K562 (cell line): ENCODE data around the gene EFCAB12. TPM values are rescaled to one million over a fixed set of nuclear protein-coding genes. Genes with fewer than 3 reads are reported as not detected.

Experiments used
- ARID3A ChIP-seq: IDR thresholded peaks from 2 replicates; pipeline ENCODE4 v1.6.1; 2012; ENCODE audit warnings: low read depth, low read length, improper control_type of control experiment, borderline replicate concordance
- CC2D1A ChIP-seq: fragments of 450-650 bp; IDR thresholded peaks from 2 replicates; pipeline ENCODE4 v1.6.1; 2017; ENCODE audit warnings: mild to moderate bottlenecking
- DIDO1 ChIP-seq: fragments of 450-650 bp; IDR thresholded peaks from 2 replicates; pipeline ENCODE4 v1.6.1; 2016; ENCODE audit warnings: low read depth, missing biosample characterization, missing genetic modification characterization
- FOXA1 ChIP-seq: fragments of 450-650 bp; IDR thresholded peaks from 2 replicates; pipeline ENCODE4 v1.6.1; 2016; ENCODE audit warnings: mild to moderate bottlenecking, borderline replicate concordance
- HEY1 ChIP-seq: fragments of 250-450 bp; sonication (Bioruptor Pico); IDR thresholded peaks from 2 replicates; pipeline ENCODE4 v1.5.0; 2020; ENCODE audit warnings: mild to moderate bottlenecking, moderate library complexity, borderline replicate concordance
- IRF9 ChIP-seq: fragments of 450-650 bp; IDR thresholded peaks from 2 replicates; pipeline ENCODE4 v1.6.1; 2016; ENCODE audit warnings: missing biosample characterization, missing genetic modification characterization
- KDM4B ChIP-seq, 2 experiments: fragments of 450-650 bp in 1 of 2; sonication (generic) in 1 of 2; IDR thresholded peaks; 2 replicates each; pipeline ENCODE4 v1.6.1; 2016 to 2017; ENCODE audit warnings: borderline replicate concordance in 2 of 2, antibody characterized with exemption in 1 of 2, low read depth in 1 of 2, mild to moderate bottlenecking in 1 of 2
- MEF2A ChIP-seq: IDR thresholded peaks from 2 replicates; pipeline ENCODE4 v1.6.1; 2011; ENCODE audit warnings: low read depth, mild to moderate bottlenecking, low read length, moderate library complexity; ENCODE audit not compliant: control insufficient read depth
- MYC ChIP-seq, 2 experiments: fragments of 250-450 bp in 1 of 2; sonication (Bioruptor Pico) in 1 of 2; IDR thresholded peaks; 2 replicates each; pipeline versions ENCODE4 v1.5.1 to v1.6.1; 2012 to 2021; ENCODE audit warnings: low read depth in 2 of 2, borderline replicate concordance in 1 of 2, improper control_type of control experiment in 1 of 2, low read length in 1 of 2, mild to moderate bottlenecking in 1 of 2, moderate library complexity in 1 of 2
- NCOA4 ChIP-seq: fragments of 450-650 bp; IDR thresholded peaks from 2 replicates; pipeline ENCODE4 v1.6.1; 2018; ENCODE audit warnings: mild to moderate bottlenecking; ENCODE audit not compliant: partially characterized antibody
- NR2C2 ChIP-seq, 2 experiments: fragments of 200-800 bp in 1 of 2; sonication (Bioruptor generic) in 1 of 2; sonication (generic) in 1 of 2; formaldehyde crosslinking in 1 of 2; IDR thresholded peaks; 2 replicates each; pipeline versions ENCODE4 v1.6.1 to v1.8.0; 2016 to 2022; ENCODE audit warnings: mild to moderate bottlenecking in 1 of 2, missing compliant biosample characterization in 1 of 2, missing genetic modification characterization in 1 of 2, missing genetic modification reagents in 1 of 2
- POLR2G ChIP-seq: fragments of 200-400 bp; formaldehyde crosslinking; IDR thresholded peaks from 2 replicates; pipeline ENCODE4 v1.6.1; 2017; ENCODE audit warnings: low read depth, mild to moderate bottlenecking, antibody characterized with exemption, low read length, moderate library complexity
- RFX1 ChIP-seq: fragments of 450-650 bp; IDR thresholded peaks from 2 replicates; pipeline ENCODE4 v1.6.1; 2016; ENCODE audit warnings: mild to moderate bottlenecking, moderate library complexity
- ZBTB34 ChIP-seq: fragments of 250-450 bp; sonication (Bioruptor Pico); IDR thresholded peaks from 2 replicates; pipeline ENCODE4 v1.8.0; 2021; ENCODE audit warnings: mild to moderate bottlenecking, moderate library complexity
- ZNF121 ChIP-seq: sonication (generic); formaldehyde crosslinking; conservative IDR thresholded peaks from 2 replicates; pipeline ENCODE4 v1.8.0; 2022; ENCODE audit warnings: missing genetic modification reagents
- polyA plus RNA-seq, 8 experiments: library from polyadenylated mRNA; depleted of rRNA in 4 of 8; stranded (reverse) in 5 of 8; unstranded in 3 of 8; fragments of >200 nt; fragmentation: Nextera tagmentation in 2 of 8; fragmentation: Illumina TruSeq in 1 of 8; extraction: Ambion mirVana in 2 of 8; extraction: Trizol in 1 of 8; gene quantifications; 2 replicates each; pipeline versions ENCODE4 v1.2.1 to v1.2.3, GENCODE V29; 2011 to 2014; ENCODE audit warnings: inconsistent platforms in 1 of 8, missing spikeins in 1 of 8
- total RNA-seq, 7 experiments: library from RNA; depleted of rRNA in 6 of 7; stranded (reverse); fragments of >200 nt in 6 of 7; fragmentation: Illumina TruSeq in 2 of 7; extraction: Trizol in 2 of 7; gene quantifications; 2 replicates each; pipeline versions ENCODE4 v1.2.1 to v1.2.3, GENCODE V29; 2011 to 2021; ENCODE audit warnings: low replicate concordance in 1 of 7
- TF ChIP-seq, protein P1 (sequence below): fragments of 250-450 bp; sonication (Bioruptor Pico); IDR thresholded peaks from 2 replicates; pipeline ENCODE4 v1.5.0; 2020; ENCODE audit warnings: mild to moderate bottlenecking, borderline replicate concordance
- TF ChIP-seq, protein P2 (sequence below): fragments of 450-650 bp; formaldehyde crosslinking; IDR thresholded peaks from 2 replicates; pipeline ENCODE4 v1.4.0; 2020; ENCODE audit warnings: mild to moderate bottlenecking

Gene EFCAB12
- total and polyA plus RNA-seq, 9 of the 15 experiments (the other 6 are each of a cell fraction or from before 2014, with no cell fraction given): 0.08 to 0.95 (median 0.56) TPM; not detected in 1

DNA sequence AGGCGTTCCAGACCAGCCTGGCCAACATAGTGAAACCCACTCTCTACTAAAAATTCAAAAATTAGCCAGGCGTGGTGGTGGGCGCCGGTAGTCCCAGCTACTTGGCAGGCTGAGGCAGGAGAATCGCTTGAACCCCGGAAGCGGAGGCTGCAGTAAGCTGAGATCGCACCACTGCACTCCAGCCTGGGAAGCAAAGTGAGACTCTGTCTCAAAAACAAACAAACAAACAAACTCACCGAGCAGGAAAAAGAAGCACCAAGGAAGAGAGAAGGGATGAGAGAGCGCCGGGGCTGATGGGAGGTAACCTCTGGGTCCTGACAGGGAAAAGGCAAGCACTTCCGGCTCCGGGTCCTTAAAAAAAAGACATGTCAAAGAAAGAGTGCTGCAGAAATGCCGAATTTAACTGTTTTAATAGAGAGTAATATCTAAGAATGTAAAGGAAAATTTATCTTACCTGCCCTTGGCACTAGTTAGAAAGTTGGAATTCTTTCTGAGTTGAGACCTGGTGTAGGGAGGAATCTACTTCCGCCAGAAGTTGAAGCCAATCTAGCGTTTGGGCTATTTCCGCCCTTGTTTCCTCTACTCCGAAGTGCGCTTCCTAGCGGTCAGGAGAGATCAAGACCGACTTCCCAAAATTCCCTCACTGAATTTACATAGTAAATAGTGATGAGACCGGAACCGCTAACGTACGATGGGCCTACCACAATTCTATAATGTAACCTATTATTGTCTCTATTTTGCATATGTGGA lies 29.1 kb downstream of the EFCAB12 start (continued):
- TF ChIP-seq ARID3A (no peak), DIDO1 (peak; percentile 81), NCOA4 (no peak), KDM4B (IDR thresholded peaks at IDR 0.05; ENCODE audit: borderline replicate concordance in 2 of 2, low read depth in 1 of 2) (no peak; a peak in 1 of 4 replicates), RFX1 (no peak), IRF9 (tag) (no peak), POLR2G (no peak), ZNF121 (CRISPR knock-in tag) (no peak), CC2D1A (no peak), FOXA1 (no peak), ZBTB34 (CRISPR knock-in tag) (no peak), NR2C2 (CRISPR knock-in tag; IDR thresholded peaks at IDR 0.05) (peak; percentile 22; the same call in 1 of the 2 replicates), NR2C2 (tag; IDR thresholded peaks at IDR 0.05) (peak; percentile 99), HEY1 (CRISPR knock-in tag) (no peak), MEF2A (no peak), MYC (IDR thresholded peaks at IDR 0.05; ENCODE audit: low read depth, low read length) (peak; percentile 9; the same call in 1 of the 2 replicates), MYC (CRISPR knock-in tag; IDR thresholded peaks at IDR 0.05; ENCODE audit: borderline replicate concordance, low read depth) (no peak)
- TF ChIP-seq, protein P1, sequence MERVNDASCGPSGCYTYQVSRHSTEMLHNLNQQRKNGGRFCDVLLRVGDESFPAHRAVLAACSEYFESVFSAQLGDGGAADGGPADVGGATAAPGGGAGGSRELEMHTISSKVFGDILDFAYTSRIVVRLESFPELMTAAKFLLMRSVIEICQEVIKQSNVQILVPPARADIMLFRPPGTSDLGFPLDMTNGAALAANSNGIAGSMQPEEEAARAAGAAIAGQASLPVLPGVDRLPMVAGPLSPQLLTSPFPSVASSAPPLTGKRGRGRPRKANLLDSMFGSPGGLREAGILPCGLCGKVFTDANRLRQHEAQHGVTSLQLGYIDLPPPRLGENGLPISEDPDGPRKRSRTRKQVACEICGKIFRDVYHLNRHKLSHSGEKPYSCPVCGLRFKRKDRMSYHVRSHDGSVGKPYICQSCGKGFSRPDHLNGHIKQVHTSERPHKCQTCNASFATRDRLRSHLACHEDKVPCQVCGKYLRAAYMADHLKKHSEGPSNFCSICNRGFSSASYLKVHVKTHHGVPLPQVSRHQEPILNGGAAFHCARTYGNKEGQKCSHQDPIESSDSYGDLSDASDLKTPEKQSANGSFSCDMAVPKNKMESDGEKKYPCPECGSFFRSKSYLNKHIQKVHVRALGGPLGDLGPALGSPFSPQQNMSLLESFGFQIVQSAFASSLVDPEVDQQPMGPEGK: no peak
- TF ChIP-seq, protein P2, sequence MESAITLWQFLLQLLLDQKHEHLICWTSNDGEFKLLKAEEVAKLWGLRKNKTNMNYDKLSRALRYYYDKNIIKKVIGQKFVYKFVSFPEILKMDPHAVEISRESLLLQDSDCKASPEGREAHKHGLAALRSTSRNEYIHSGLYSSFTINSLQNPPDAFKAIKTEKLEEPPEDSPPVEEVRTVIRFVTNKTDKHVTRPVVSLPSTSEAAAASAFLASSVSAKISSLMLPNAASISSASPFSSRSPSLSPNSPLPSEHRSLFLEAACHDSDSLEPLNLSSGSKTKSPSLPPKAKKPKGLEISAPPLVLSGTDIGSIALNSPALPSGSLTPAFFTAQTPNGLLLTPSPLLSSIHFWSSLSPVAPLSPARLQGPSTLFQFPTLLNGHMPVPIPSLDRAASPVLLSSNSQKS (CRISPR knock-in tag): no peak
